ENCODE results near the gene TIMM10. TPM values are rescaled to one million over a fixed set of nuclear protein-coding genes. Genes with fewer than 3 reads are reported as not detected.

TIMM10 gene
- total and polyA plus RNA-seq, 11 donors, result 36.6 to 135 (median 46.4) TPM

GRCh38 chr11:57485217-57485990, 45.1 kb downstream of the TIMM10 start:
- TF ChIP-seq POLR2A (IDR thresholded peaks at IDR 0.05), result no peak
- Histone ChIP-seq H3K27ac (no peak overlapping the region), H3K27me3 (peaks cover 0 to 33% (median 13%) of the 10 kb centered on the region in 9 donors), H3K4me3 (no peak overlapping the region), H3K9me3 (no peaks in the 10 kb centered on the region), H3K36me3 (peaks cover 0 to 55% (median 46%) of the 10 kb centered on the region in 9 donors), H3K4me1 (peaks cover 0 to 23% (median 13%) of the 10 kb centered on the region in 12 donors)
- intact Hi-C loops (cut with DNase I), result loop anchor here in 1 of 10 donors (10.0 kb wide), 1 partner anchor 141 kb away; no protein-coding TSS in a partner anchor
- 92 to 93% (median 92%) methylated on average over 10 of the region's 10 CpGs for WGBS, 4 donors
- DNase-seq (no peak), ATAC-seq (no peak)

GRCh38 chr11:57484141-57484710, 46.3 kb downstream of the TIMM10 start:
- 83 to 96% (median 88%) methylated on average over 6 to 7 of the region's 7 CpGs for WGBS, 4 donors

GRCh38 chr11:57483562-57483918, 47.0 kb downstream of the TIMM10 start:
- WGBS, 4 donors, result 57 to 76% (median 64%) methylated on average over 3 of the region's 3 CpGs
- intact Hi-C loops (cut with DNase I), result loop anchor here in 4 of 10 donors (2.0 to 10.0 kb wide), 3 partner anchors 25 to 139 kb away; no protein-coding TSS in a partner anchor
- H3K27me3 ChIP-seq, result peaks cover 0 to 33% (median 13%) of the 10 kb centered on the region in 9 donors

More at GRCh38 chr11:57484141-57484710, 46.3 kb downstream of the TIMM10 start:
- TF ChIP-seq CTCF (IDR thresholded peaks at IDR 0.05) (no peak), POLR2A (IDR thresholded peaks at IDR 0.05) (no peak)
- peaks cover 0 to 23% (median 13%) of the 10 kb centered on the region in 12 donors for H3K4me1 ChIP-seq
- H3K27ac ChIP-seq, result no peak overlapping the region
- intact Hi-C loops (cut with DNase I), result loop anchor here in 3 of 10 donors (5.0 to 10.0 kb wide), 2 partner anchors 137 to 139 kb away; no protein-coding TSS in a partner anchor
- ATAC-seq, result no peak
- H3K36me3 ChIP-seq, result peaks cover 0 to 47% (median 37%) of the 10 kb centered on the region in 9 donors
- DNase-seq, result no peak
- H3K27me3 ChIP-seq, result peaks cover 0 to 33% (median 13%) of the 10 kb centered on the region in 9 donors
- no peaks in the 10 kb centered on the region for H3K9me3 ChIP-seq
- H3K4me3 ChIP-seq, result no peak overlapping the region

More at GRCh38 chr11:57483562-57483918, 47.0 kb downstream of the TIMM10 start:
- DNase-seq, result no peak
- H3K27ac ChIP-seq, result no peak overlapping the region
- peak overlapping the region in 1 of 12 donors; percentile 46 for H3K4me3 ChIP-seq
- no peaks in the 10 kb centered on the region for H3K9me3 ChIP-seq
- TF ChIP-seq CTCF (IDR thresholded peaks at IDR 0.05) (no peak), POLR2A (IDR thresholded peaks at IDR 0.05) (no peak)
- peaks cover 0 to 40% (median 33%) of the 10 kb centered on the region in 9 donors for H3K36me3 ChIP-seq
- peaks cover 0 to 23% (median 13%) of the 10 kb centered on the region in 12 donors for H3K4me1 ChIP-seq
- ATAC-seq, result no peak
